Breast epithelium (tissue), 4 donors: Measurements from ENCODE around the gene P3H2. TPM values are rescaled to one million over a fixed set of nuclear protein-coding genes. Genes with fewer than 3 reads are reported as not detected.

ENCODE experiments used
- DNase-seq, 2 donors: peaks; one replicate each; pipeline ENCODE4 v3.0.0-alpha.2; 2019; ENCODE audit warnings: low spot score in 2 of 2
- H3K27ac ChIP-seq, 2 donors: fragments of 200-600 bp; sonication (generic) in 1 of 2; one replicate each; pipeline ENCODE4 v1.5.1; 2016 to 2019; ENCODE audit warnings: mild to moderate bottlenecking in 1 of 2
- H3K27me3 ChIP-seq, 2 donors: fragments of 200-600 bp; sonication (generic) in 1 of 2; one replicate each; pipeline versions ENCODE4 v1.5.1 to v1.6.0; 2017 to 2019; ENCODE audit warnings: control low read depth in 1 of 2, mild to moderate bottlenecking in 1 of 2
- H3K36me3 ChIP-seq: fragments of 200-600 bp; one replicate; pipeline ENCODE4 v1.5.1; 2019
- H3K4me1 ChIP-seq, 2 donors: fragments of 200-600 bp; sonication (generic); one replicate each; pipeline ENCODE4 v1.5.1; 2016 to 2019; ENCODE audit warnings: control low read depth in 1 of 2
- H3K4me3 ChIP-seq, 3 donors: fragments of 200-600 bp; sonication (generic); 1 replicate in 2 of 3; 2 replicates in 1 of 3; pipeline ENCODE4 v1.5.1; 2016 to 2019; ENCODE audit warnings: mild to moderate bottlenecking in 3 of 3, moderate library complexity in 2 of 3
- H3K9me3 ChIP-seq, 2 donors: fragments of 200-600 bp; sonication (generic) in 1 of 2; one replicate each; pipeline ENCODE4 v1.5.1; 2016 to 2019; ENCODE audit warnings: control low read depth in 1 of 2
- POLR2A ChIP-seq: fragments of 450-650 bp; IDR thresholded peaks from one replicate; pipeline ENCODE4 v1.6.1; 2016; ENCODE audit warnings: antibody characterized with exemption, mild to moderate bottlenecking, moderate library complexity
- POLR2AphosphoS5 ChIP-seq, 3 donors: sonication (generic); formaldehyde crosslinking; IDR thresholded peaks; one replicate each; pipeline ENCODE4 v1.6.1; 2017; ENCODE audit warnings: antibody characterized with exemption in 3 of 3
- intact Hi-C: fragments of 100-400 bp; cut with DNase I; formaldehyde crosslinking; loops from one replicate; pipeline ENCODE4 v1.15.1; 2023; ENCODE audit warnings: low total_unique reads
- total RNA-seq, 3 donors: library from RNA; depleted of rRNA; stranded (reverse); fragments of >200 nt; gene quantifications; one replicate each; pipeline ENCODE4 v1.1.0, GENCODE V29; 2016
- TF ChIP-seq, protein P1 (sequence below), 3 donors: fragments of 450-650 bp; IDR thresholded peaks; one replicate each; pipeline ENCODE4 v1.5.1; 2016 to 2017; ENCODE audit warnings: antibody characterized with exemption in 3 of 3, mild to moderate bottlenecking in 3 of 3, moderate library complexity in 3 of 3

P3H2 gene
- total RNA-seq, 3 donors from 2014 or later: 1.6 to 12.3 (median 10.2) TPM

DNA sequence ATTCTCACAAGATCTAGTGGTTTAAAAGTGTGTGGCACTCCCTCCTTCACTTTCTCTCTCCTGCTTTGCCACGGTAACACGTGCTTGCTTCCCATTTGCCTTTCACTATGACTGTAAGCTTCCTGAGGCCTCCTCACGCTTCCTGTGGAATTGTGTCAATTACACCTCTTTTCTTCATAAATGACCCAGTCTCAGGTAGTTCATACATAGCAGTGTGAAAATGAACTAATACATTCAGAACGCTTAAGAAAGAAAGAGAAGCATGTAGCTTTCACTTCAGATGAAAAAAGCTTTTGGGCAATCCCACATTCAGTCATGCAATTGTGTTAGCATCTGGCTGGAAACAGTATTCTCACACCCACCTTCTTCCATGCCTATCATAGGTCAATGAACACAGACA lies 24.4 kb downstream of the P3H2 start:
- Histone ChIP-seq H3K27ac (no peak overlapping the region), H3K4me1 (peaks cover 0 to 6% of the 10 kb centered on the region in 2 donors), H3K27me3 (no peaks in the 10 kb centered on the region), H3K36me3 (no peaks in the 10 kb centered on the region), H3K4me3 (no peak overlapping the region), H3K9me3 (no peaks in the 10 kb centered on the region)
- TF ChIP-seq, protein P1, sequence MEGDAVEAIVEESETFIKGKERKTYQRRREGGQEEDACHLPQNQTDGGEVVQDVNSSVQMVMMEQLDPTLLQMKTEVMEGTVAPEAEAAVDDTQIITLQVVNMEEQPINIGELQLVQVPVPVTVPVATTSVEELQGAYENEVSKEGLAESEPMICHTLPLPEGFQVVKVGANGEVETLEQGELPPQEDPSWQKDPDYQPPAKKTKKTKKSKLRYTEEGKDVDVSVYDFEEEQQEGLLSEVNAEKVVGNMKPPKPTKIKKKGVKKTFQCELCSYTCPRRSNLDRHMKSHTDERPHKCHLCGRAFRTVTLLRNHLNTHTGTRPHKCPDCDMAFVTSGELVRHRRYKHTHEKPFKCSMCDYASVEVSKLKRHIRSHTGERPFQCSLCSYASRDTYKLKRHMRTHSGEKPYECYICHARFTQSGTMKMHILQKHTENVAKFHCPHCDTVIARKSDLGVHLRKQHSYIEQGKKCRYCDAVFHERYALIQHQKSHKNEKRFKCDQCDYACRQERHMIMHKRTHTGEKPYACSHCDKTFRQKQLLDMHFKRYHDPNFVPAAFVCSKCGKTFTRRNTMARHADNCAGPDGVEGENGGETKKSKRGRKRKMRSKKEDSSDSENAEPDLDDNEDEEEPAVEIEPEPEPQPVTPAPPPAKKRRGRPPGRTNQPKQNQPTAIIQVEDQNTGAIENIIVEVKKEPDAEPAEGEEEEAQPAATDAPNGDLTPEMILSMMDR (IDR thresholded peaks at IDR 0.05): no peak
- TF ChIP-seq POLR2AphosphoS5 (IDR thresholded peaks at IDR 0.05) (no peak), POLR2A (no peak)
- DNase-seq: no peak
- intact Hi-C loops: no loop called here

DNA sequence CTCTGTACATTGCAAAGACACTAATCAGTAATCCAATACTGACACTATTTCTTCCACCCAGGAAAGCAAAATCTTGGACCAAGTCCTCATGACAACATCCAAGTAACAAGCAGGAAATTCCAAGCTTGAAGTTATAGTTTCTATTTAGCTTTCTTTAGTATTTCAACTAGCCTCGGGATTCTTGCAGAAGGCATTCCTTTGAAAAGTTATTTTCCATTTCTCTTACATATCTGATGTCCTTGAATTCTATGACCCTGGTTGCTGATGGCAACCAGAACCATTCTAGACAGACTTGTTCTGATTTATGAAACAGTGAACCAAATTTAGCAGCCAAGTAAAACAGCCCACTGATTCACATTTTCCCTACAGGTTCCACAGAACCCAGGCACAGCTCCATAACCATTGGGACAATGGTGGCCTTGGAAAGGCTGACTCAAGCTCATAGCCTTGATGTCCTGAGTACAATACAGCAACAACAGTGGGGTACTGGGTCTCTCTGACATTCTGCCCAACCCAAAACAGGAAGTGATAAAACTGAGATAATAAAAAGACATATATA lies 26.5 kb downstream of the P3H2 start:
- Histone ChIP-seq H3K4me3 (no peak overlapping the region), H3K4me1 (peaks cover 0 to 6% of the 10 kb centered on the region in 2 donors)

DNA sequence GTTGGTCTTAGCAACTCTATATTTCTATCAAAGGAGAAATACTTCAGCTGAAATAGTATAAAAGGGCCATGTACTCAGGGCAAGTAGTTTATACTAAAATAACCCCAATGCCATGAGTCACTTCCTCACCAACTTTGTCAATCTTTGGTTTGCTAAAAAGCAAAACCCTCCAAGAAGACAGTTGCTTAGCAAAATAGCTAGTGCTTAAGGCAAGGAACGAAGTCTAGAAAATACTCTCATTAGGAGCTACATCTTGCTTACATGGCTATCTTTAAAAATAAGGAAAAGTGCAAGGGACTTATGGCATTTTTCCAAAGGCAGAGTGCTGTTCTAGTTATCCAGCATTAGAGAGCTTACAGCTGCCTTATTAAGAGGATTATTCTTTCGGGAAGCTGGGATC lies 28.4 kb downstream of the P3H2 start:
- Histone ChIP-seq H3K27me3 (no peaks in the 10 kb centered on the region), H3K4me1 (peaks cover 0 to 6% of the 10 kb centered on the region in 2 donors), H3K9me3 (no peaks in the 10 kb centered on the region), H3K36me3 (no peaks in the 10 kb centered on the region), H3K4me3 (no peak overlapping the region), H3K27ac (no peak overlapping the region)
- no peak for TF ChIP-seq POLR2A
- DNase-seq: no peak
- intact Hi-C loops: no loop called here

More for the DNA sequence above, 26.5 kb downstream of the P3H2 start:
- Histone ChIP-seq H3K27ac (peak overlapping the region; percentile 3 to 56), H3K27me3 (no peaks in the 10 kb centered on the region), H3K9me3 (no peaks in the 10 kb centered on the region), H3K36me3 (no peaks in the 10 kb centered on the region)
- intact Hi-C loops: no loop called here
- no peak for TF ChIP-seq POLR2A
- TF ChIP-seq, protein P1 (IDR thresholded peaks at IDR 0.05): no peak
- no peak for DNase-seq

DNA sequence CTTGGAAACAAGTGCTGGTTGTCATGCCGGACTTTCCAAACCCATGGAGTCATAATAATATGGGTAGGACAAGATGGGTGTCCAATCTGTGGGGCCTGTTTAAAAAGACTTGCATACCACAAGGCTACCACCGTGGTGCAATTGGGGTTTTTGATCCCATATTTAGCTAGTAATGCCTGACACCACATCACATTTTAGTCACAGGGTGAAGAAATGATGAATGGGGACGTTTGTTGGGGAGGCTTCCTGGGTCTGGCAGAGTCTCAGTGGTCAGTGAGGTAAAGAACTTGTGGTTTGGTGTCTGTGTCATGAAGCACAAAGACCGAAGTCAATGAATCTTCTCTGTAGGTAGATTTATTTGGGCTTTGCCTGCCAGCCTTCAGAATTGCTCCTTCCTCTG lies 31.0 kb downstream of the P3H2 start:
- intact Hi-C loops: no loop called here
- Histone ChIP-seq H3K27me3 (no peaks in the 10 kb centered on the region), H3K4me1 (peaks cover 0 to 6% of the 10 kb centered on the region in 2 donors), H3K9me3 (no peaks in the 10 kb centered on the region), H3K4me3 (no peak overlapping the region), H3K27ac (no peak overlapping the region), H3K36me3 (no peaks in the 10 kb centered on the region)
- DNase-seq: no peak
- TF ChIP-seq POLR2A (no peak), POLR2AphosphoS5 (IDR thresholded peaks at IDR 0.05) (no peak)
- TF ChIP-seq, protein P1 (IDR thresholded peaks at IDR 0.05): no peak

DNA sequence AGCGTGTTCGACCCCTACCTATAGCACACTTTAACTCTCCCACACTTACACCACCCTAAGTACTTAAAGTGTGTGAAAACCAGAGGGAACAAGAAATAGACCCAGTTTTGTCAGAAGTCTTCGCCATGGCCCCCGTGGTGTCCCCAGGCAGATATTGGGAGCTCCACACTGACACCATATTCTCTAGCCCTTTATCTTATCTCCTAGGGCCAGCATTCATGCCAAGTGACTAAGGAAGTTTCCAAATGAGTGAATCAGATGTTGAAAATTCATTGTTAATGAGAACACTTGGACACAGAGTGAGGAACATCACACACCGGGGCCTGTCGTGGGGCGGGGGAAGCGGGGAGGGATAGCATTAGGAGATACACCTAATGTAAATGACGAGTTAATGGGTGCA lies 31.8 kb downstream of the P3H2 start:
- H3K4me3 ChIP-seq: no peak overlapping the region
- peaks cover 0 to 2% of the 10 kb centered on the region in 2 donors for H3K4me1 ChIP-seq
- H3K36me3 ChIP-seq: no peaks in the 10 kb centered on the region
- intact Hi-C loops: no loop called here
- no peak for DNase-seq
- H3K27ac ChIP-seq: no peak overlapping the region
- no peaks in the 10 kb centered on the region for H3K27me3 ChIP-seq
- TF ChIP-seq, protein P1 (IDR thresholded peaks at IDR 0.05): no peak
- no peak for TF ChIP-seq POLR2A
- TF ChIP-seq POLR2AphosphoS5 (IDR thresholded peaks at IDR 0.05): no peak
- no peaks in the 10 kb centered on the region for H3K9me3 ChIP-seq

DNA sequence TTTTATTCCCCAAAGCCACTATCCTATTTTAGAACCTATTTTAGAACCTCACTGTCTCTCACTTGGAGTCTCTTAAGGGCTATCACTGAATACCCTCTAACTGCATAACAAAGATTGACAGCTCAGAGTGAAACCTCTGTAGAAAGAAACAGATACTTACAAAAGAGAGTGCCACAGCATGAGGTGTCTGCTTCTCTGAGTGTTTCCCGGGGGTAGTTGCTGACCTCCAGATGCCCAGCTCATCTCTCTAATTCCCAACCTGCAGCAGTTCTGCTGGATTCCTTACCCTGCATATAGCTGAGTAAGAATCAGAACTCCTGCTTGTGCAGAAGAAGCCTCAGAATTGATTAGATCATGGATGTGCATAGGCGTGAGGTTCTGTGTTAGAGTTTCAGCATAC lies 34.5 kb downstream of the P3H2 start:
- intact Hi-C loops: no loop called here
- Histone ChIP-seq H3K27ac (no peak overlapping the region), H3K27me3 (no peaks in the 10 kb centered on the region), H3K4me1 (no peaks in the 10 kb centered on the region), H3K9me3 (no peaks in the 10 kb centered on the region), H3K4me3 (no peak overlapping the region), H3K36me3 (no peaks in the 10 kb centered on the region)
- DNase-seq: no peak
- TF ChIP-seq POLR2AphosphoS5 (IDR thresholded peaks at IDR 0.05) (no peak), POLR2A (no peak)
- TF ChIP-seq, protein P1 (IDR thresholded peaks at IDR 0.05): no peak
